Adrenal gland (tissue), 5 donors: ENCODE data around the gene PPM1B.

Source experiments
- POLR2A ChIP-seq, 2 donors: fragments of 450-650 bp; IDR thresholded peaks; one replicate each; pipeline ENCODE4 v1.6.1; 2017; ENCODE audit warnings: antibody characterized with exemption in 2 of 2, mild to moderate bottlenecking in 2 of 2, moderate library complexity in 1 of 2
- TF ChIP-seq, protein P1 (sequence below), 6 experiments: fragments of 450-650 bp in 4 of 6; fragments of 200-600 bp in 2 of 6; sonication (generic) in 1 of 6; IDR thresholded peaks; 1 replicate in 5 of 6; 2 replicates in 1 of 6; pipeline versions ENCODE4 v1.5.1 to v1.8.0; 2016 to 2021; ENCODE audit warnings: antibody characterized with exemption in 6 of 6, mild to moderate bottlenecking in 2 of 6, moderate library complexity in 1 of 6
- donor health status: DM: no; HTN: no; CAD: no.

DNA sequence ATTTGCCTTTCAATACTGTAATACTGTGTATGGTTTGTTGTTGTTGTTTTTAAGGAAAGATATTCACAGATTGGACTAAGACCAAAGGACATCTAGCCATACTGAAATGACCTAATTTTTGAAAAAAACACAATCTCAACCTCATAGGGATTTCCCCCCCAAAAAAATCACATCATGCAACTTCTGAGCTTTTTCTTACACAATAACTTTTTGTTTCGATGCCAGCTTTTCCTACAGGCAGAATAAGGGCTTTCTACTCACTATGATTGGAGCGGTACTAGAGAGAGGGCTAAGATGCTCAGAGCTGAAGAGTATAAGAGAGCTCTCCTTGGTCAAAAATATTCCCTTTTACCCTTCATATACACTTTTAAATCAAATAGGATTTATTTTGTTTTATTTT is 74.2 kb downstream of the PPM1B start:
- TF ChIP-seq, protein P1, sequence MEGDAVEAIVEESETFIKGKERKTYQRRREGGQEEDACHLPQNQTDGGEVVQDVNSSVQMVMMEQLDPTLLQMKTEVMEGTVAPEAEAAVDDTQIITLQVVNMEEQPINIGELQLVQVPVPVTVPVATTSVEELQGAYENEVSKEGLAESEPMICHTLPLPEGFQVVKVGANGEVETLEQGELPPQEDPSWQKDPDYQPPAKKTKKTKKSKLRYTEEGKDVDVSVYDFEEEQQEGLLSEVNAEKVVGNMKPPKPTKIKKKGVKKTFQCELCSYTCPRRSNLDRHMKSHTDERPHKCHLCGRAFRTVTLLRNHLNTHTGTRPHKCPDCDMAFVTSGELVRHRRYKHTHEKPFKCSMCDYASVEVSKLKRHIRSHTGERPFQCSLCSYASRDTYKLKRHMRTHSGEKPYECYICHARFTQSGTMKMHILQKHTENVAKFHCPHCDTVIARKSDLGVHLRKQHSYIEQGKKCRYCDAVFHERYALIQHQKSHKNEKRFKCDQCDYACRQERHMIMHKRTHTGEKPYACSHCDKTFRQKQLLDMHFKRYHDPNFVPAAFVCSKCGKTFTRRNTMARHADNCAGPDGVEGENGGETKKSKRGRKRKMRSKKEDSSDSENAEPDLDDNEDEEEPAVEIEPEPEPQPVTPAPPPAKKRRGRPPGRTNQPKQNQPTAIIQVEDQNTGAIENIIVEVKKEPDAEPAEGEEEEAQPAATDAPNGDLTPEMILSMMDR (IDR thresholded peaks at IDR 0.05) = no peak
- no peak for TF ChIP-seq POLR2A (IDR thresholded peaks at IDR 0.05)
